B cell (primary cell): ENCODE results near the gene FXYD7.

ENCODE experiments used
- CTCF ChIP-seq: fragments of 200-600 bp; IDR thresholded peaks from one replicate; pipeline ENCODE4 v1.8.0; 2022; ENCODE audit warnings: antibody characterized with exemption, mild to moderate bottlenecking
- EZH2 ChIP-seq: IDR thresholded peaks from 2 replicates; pipeline ENCODE4 v1.6.1; 2012; ENCODE audit warnings: borderline replicate concordance, low read depth, mild to moderate bottlenecking, moderate library complexity, low read length; ENCODE audit not compliant: insufficient read depth, poor library complexity, severe bottlenecking

- TF ChIP-seq CTCF (no peak), EZH2 (no peak)
These were observed 33.1 kb downstream of the FXYD7 start for GRCh38 chr19:35176181-35176570.
